Activated naive CD8-positive, alpha-beta T cell treated with anti-CD3 and anti-CD28 coated beads, Interleukin-2, amount 10 ng/mL, durations not matched to agents 7 days and 5 days (primary cell): ENCODE data around the gene ILDR2. TPM values are rescaled to one million over a fixed set of nuclear protein-coding genes. Genes with fewer than 3 reads are reported as not detected.

Experiments used
- ATAC-seq: fragments of 150-1000 bp; cut with Tn5 transposase; one replicate; pipeline ENCODE4 v1.10.0; 2021; ENCODE audit warnings: low read depth, moderate library complexity
- POLR2A ChIA-PET: fragments of 350-600 bp; sonication (Branson Sonifier 250); formaldehyde crosslinking; loops from one replicate; lab custom pipeline; 2021; ENCODE audit warnings: antibody characterized with exemption; lab: Charles Lee
- DNase-seq: peaks from one replicate; pipeline ENCODE4 v3.0.0; 2021
- H3K27ac Mint-ChIP-seq: one replicate; pipeline ENCODE4 v1.8.0; 2022; ENCODE audit warnings: mild to moderate bottlenecking, mixed read lengths
- H3K27me3 Mint-ChIP-seq: one replicate; pipeline ENCODE4 v1.8.0; 2022; ENCODE audit warnings: mild to moderate bottlenecking, moderate library complexity, mixed read lengths
- H3K36me3 Mint-ChIP-seq: one replicate; pipeline ENCODE4 v1.8.0; 2021; ENCODE audit warnings: mild to moderate bottlenecking, mixed read lengths
- H3K4me1 Mint-ChIP-seq: one replicate; pipeline ENCODE4 v1.8.0; 2021; ENCODE audit warnings: mixed read lengths
- H3K4me3 Mint-ChIP-seq: one replicate; pipeline ENCODE4 v1.8.0; 2022; ENCODE audit warnings: mild to moderate bottlenecking, moderate library complexity, mixed read lengths
- H3K9me3 Mint-ChIP-seq: one replicate; pipeline ENCODE4 v1.8.0; 2021; ENCODE audit warnings: mixed read lengths
- total RNA-seq, 2 experiments: library from RNA; stranded (reverse); gene quantifications; one replicate each; pipeline ENCODE4 v1.2.3, GENCODE V29; 2021

The ILDR2 gene
- total RNA-seq, 2 experiments from 2014 or later: 3.5 to 4.3 TPM

GRCh38 chr1:166953491-166953890 lies 21.8 kb downstream of the ILDR2 start:
- peaks cover 12% of the 10 kb centered on the region for H3K36me3 Mint-ChIP-seq
- no peaks in the 10 kb centered on the region for H3K4me1 Mint-ChIP-seq
- peaks cover 12% of the 10 kb centered on the region for H3K27me3 Mint-ChIP-seq
- ATAC-seq (no peak), DNase-seq (no peak)
- no peaks in the 10 kb centered on the region for H3K9me3 Mint-ChIP-seq
- POLR2A ChIA-PET: no interaction called here
- no peak overlapping the region for H3K4me3 Mint-ChIP-seq
- no peak overlapping the region for H3K27ac Mint-ChIP-seq

- H3K9me3 Mint-ChIP-seq: no peaks in the 10 kb centered on the region
Observed at GRCh38 chr1:166952002-166952746, 23.2 kb downstream of the ILDR2 start.

GRCh38 chr1:166951050-166951449 lies 24.3 kb downstream of the ILDR2 start:
- H3K9me3 Mint-ChIP-seq: no peaks in the 10 kb centered on the region
- ATAC-seq: no peak
- no peak overlapping the region for H3K4me3 Mint-ChIP-seq
- H3K27me3 Mint-ChIP-seq: peaks cover 29% of the 10 kb centered on the region
- POLR2A ChIA-PET: no interaction called here
- H3K27ac Mint-ChIP-seq: no peak overlapping the region
- no peak for DNase-seq
- peaks cover 4% of the 10 kb centered on the region for H3K4me1 Mint-ChIP-seq
- peaks cover 9% of the 10 kb centered on the region for H3K36me3 Mint-ChIP-seq

More at GRCh38 chr1:166952002-166952746, 23.2 kb downstream of the ILDR2 start:
- ATAC-seq (no peak), DNase-seq (no peak)
- Mint-ChIP-seq H3K27me3 (peaks cover 20% of the 10 kb centered on the region), H3K4me3 (no peak overlapping the region), H3K4me1 (peaks cover 4% of the 10 kb centered on the region), H3K36me3 (peaks cover 12% of the 10 kb centered on the region), H3K27ac (no peak overlapping the region)
- POLR2A ChIA-PET: no interaction called here

GRCh38 chr1:166950156-166950555 lies 25.2 kb downstream of the ILDR2 start:
- POLR2A ChIA-PET: no interaction called here
- no peak overlapping the region for H3K27ac Mint-ChIP-seq
- no peak overlapping the region for H3K4me3 Mint-ChIP-seq
- H3K27me3 Mint-ChIP-seq: peaks cover 36% of the 10 kb centered on the region
- ATAC-seq (no peak), DNase-seq (no peak)
- peaks cover 11% of the 10 kb centered on the region for H3K4me1 Mint-ChIP-seq
- H3K9me3 Mint-ChIP-seq: no peaks in the 10 kb centered on the region
- peaks cover 9% of the 10 kb centered on the region for H3K36me3 Mint-ChIP-seq

- no peak overlapping the region for H3K4me3 Mint-ChIP-seq
- no peak overlapping the region for H3K27ac Mint-ChIP-seq
- DNase-seq (no peak), ATAC-seq (no peak)
- peaks cover 23% of the 10 kb centered on the region for H3K4me1 Mint-ChIP-seq
- H3K9me3 Mint-ChIP-seq: no peaks in the 10 kb centered on the region
- POLR2A ChIA-PET: no interaction called here
- H3K36me3 Mint-ChIP-seq: peaks cover 4% of the 10 kb centered on the region
- peaks cover 36% of the 10 kb centered on the region for H3K27me3 Mint-ChIP-seq
Observed at GRCh38 chr1:166948856-166949350, 26.4 kb downstream of the ILDR2 start.

- Mint-ChIP-seq H3K27me3 (peaks cover 35% of the 10 kb centered on the region), H3K4me3 (peak overlapping the region; percentile 57), H3K36me3 (peaks cover 1% of the 10 kb centered on the region), H3K9me3 (no peaks in the 10 kb centered on the region), H3K27ac (no peak overlapping the region), H3K4me1 (peaks cover 24% of the 10 kb centered on the region)
- DNase-seq (no peak), ATAC-seq (no peak)
- POLR2A ChIA-PET: no interaction called here
Observed at GRCh38 chr1:166947398-166948043, 27.8 kb downstream of the ILDR2 start.

- Mint-ChIP-seq H3K27me3 (peaks cover 28% of the 10 kb centered on the region), H3K27ac (no peak overlapping the region), H3K9me3 (no peaks in the 10 kb centered on the region), H3K36me3 (peaks cover 1% of the 10 kb centered on the region), H3K4me3 (no peak overlapping the region), H3K4me1 (peaks cover 33% of the 10 kb centered on the region)
- DNase-seq (no peak), ATAC-seq (peak; percentile 92)
- POLR2A ChIA-PET: no interaction called here
Observed at GRCh38 chr1:166944186-166944967, 31.0 kb downstream of the ILDR2 start.

- Mint-ChIP-seq H3K36me3 (peaks cover 1% of the 10 kb centered on the region), H3K9me3 (no peaks in the 10 kb centered on the region), H3K4me3 (no peak overlapping the region), H3K4me1 (peaks cover 19% of the 10 kb centered on the region), H3K27me3 (peaks cover 2% of the 10 kb centered on the region), H3K27ac (no peak overlapping the region)
- ATAC-seq: no peak
- no peak for DNase-seq
- POLR2A ChIA-PET: no interaction called here
Observed at GRCh38 chr1:166939741-166940375, 35.5 kb downstream of the ILDR2 start.

GRCh38 chr1:166937962-166938361 lies 37.4 kb downstream of the ILDR2 start:
- ATAC-seq (no peak), DNase-seq (no peak)
- no peak overlapping the region for H3K4me3 Mint-ChIP-seq
- no peaks in the 10 kb centered on the region for H3K9me3 Mint-ChIP-seq
- H3K36me3 Mint-ChIP-seq: peaks cover 1% of the 10 kb centered on the region
- peaks cover 9% of the 10 kb centered on the region for H3K4me1 Mint-ChIP-seq
- POLR2A ChIA-PET: no interaction called here
- H3K27me3 Mint-ChIP-seq: peaks cover 2% of the 10 kb centered on the region
- H3K27ac Mint-ChIP-seq: no peak overlapping the region

- Mint-ChIP-seq H3K4me1 (peaks cover 9% of the 10 kb centered on the region), H3K4me3 (no peak overlapping the region), H3K9me3 (no peaks in the 10 kb centered on the region), H3K27me3 (peaks cover 2% of the 10 kb centered on the region), H3K36me3 (no peaks in the 10 kb centered on the region), H3K27ac (no peak overlapping the region)
- DNase-seq (no peak), ATAC-seq (no peak)
- POLR2A ChIA-PET: no interaction called here
Observed at GRCh38 chr1:166937329-166937728, 38.0 kb downstream of the ILDR2 start.

- POLR2A ChIA-PET: no interaction called here
- no peak for ATAC-seq
- no peak for DNase-seq
- H3K9me3 Mint-ChIP-seq: no peaks in the 10 kb centered on the region
- no peaks in the 10 kb centered on the region for H3K36me3 Mint-ChIP-seq
- H3K27ac Mint-ChIP-seq: no peak overlapping the region
- H3K4me3 Mint-ChIP-seq: no peak overlapping the region
- H3K4me1 Mint-ChIP-seq: no peaks in the 10 kb centered on the region
- H3K27me3 Mint-ChIP-seq: no peaks in the 10 kb centered on the region
Observed at GRCh38 chr1:166933633-166934032, 41.7 kb downstream of the ILDR2 start.

GRCh38 chr1:166933140-166933539 lies 42.2 kb downstream of the ILDR2 start:
- no peak overlapping the region for H3K4me3 Mint-ChIP-seq
- no peaks in the 10 kb centered on the region for H3K36me3 Mint-ChIP-seq
- H3K9me3 Mint-ChIP-seq: no peaks in the 10 kb centered on the region
- H3K4me1 Mint-ChIP-seq: no peaks in the 10 kb centered on the region
- H3K27ac Mint-ChIP-seq: no peak overlapping the region
- POLR2A ChIA-PET: no interaction called here
- no peaks in the 10 kb centered on the region for H3K27me3 Mint-ChIP-seq
- ATAC-seq (no peak), DNase-seq (no peak)

- POLR2A ChIA-PET: no interaction called here
- ATAC-seq: no peak
- Mint-ChIP-seq H3K4me1 (no peaks in the 10 kb centered on the region), H3K4me3 (no peak overlapping the region), H3K27ac (no peak overlapping the region), H3K27me3 (no peaks in the 10 kb centered on the region), H3K36me3 (peaks cover 2% of the 10 kb centered on the region), H3K9me3 (no peaks in the 10 kb centered on the region)
- DNase-seq: no peak
Observed at GRCh38 chr1:166929911-166930310, 45.4 kb downstream of the ILDR2 start.
